ACC112 (cell line): Measurements from ENCODE around the gene BSPRY.
"Not testable (repeated sequence)": the region's sequence is repeated elsewhere in the genome, so short reads cannot be mapped to it uniquely, and the experiment has no call there.

Experiments
- H2AFZ ChIP-seq: fragments of 200-600 bp; sonication (generic); one replicate; pipeline ENCODE4 v1.6.0; 2017; ENCODE audit warnings: antibody characterized with exemption, low read length; ENCODE audit not compliant: unreplicated experiment
- H3K27ac ChIP-seq: fragments of 200-600 bp; sonication (generic); 2 replicates; pipeline ENCODE4 v1.5.1; 2014; ENCODE audit warnings: low read depth, mild to moderate bottlenecking, antibody characterized with exemption, low read length, moderate library complexity
- H3K27me3 ChIP-seq: fragments of 200-600 bp; sonication (generic); 2 replicates; pipeline ENCODE4 v1.6.1; 2014; ENCODE audit warnings: mild to moderate bottlenecking, antibody characterized with exemption, low read length, moderate library complexity, mixed read lengths; ENCODE audit not compliant: insufficient read depth
- H3K36me3 ChIP-seq: fragments of 200-600 bp; sonication (generic); 2 replicates; pipeline ENCODE4 v1.6.1; 2016; ENCODE audit warnings: mild to moderate bottlenecking, antibody characterized with exemption, low read length, moderate library complexity, mixed read lengths; ENCODE audit not compliant: insufficient read depth
- H3K4me1 ChIP-seq: fragments of 200-600 bp; sonication (generic); one replicate; pipeline ENCODE4 v1.6.1; 2016; ENCODE audit warnings: low read length, mixed read lengths; ENCODE audit not compliant: insufficient read depth, unreplicated experiment, control insufficient read depth
- H3K4me3 ChIP-seq: fragments of 200-600 bp; sonication (generic); 2 replicates; pipeline ENCODE4 v1.5.1; 2014; ENCODE audit warnings: mild to moderate bottlenecking, low read depth, low read length
- H3K79me2 ChIP-seq: fragments of 200-600 bp; sonication (generic); one replicate; pipeline ENCODE4 v1.6.0; 2016; ENCODE audit warnings: low read length; ENCODE audit not compliant: control insufficient read depth, unreplicated experiment, insufficient read depth

Gene BSPRY

GRCh38 chr9:113381441-113381840, 32.1 kb downstream of the BSPRY start:
- H3K27ac ChIP-seq, H3K36me3 ChIP-seq, H3K4me3 ChIP-seq, H2AFZ ChIP-seq, H3K4me1 ChIP-seq, H3K79me2 ChIP-seq, H3K27me3 ChIP-seq: not testable (repeated sequence)

- H3K4me3 ChIP-seq = no peak overlapping the region
- H3K36me3 ChIP-seq = no peaks in the 10 kb centered on the region
- H3K27me3 ChIP-seq = no peaks in the 10 kb centered on the region
- no peaks in the 10 kb centered on the region for H3K4me1 ChIP-seq
- H3K79me2 ChIP-seq = no peaks in the 10 kb centered on the region
- H3K27ac ChIP-seq = no peak overlapping the region
- H2AFZ ChIP-seq = no peak overlapping the region
Observed at GRCh38 chr9:113381909-113382411, 32.6 kb downstream of the BSPRY start.

- H2AFZ ChIP-seq = no peak overlapping the region
- H3K4me1 ChIP-seq = no peaks in the 10 kb centered on the region
- no peaks in the 10 kb centered on the region for H3K27me3 ChIP-seq
- no peak overlapping the region for H3K27ac ChIP-seq
- H3K4me3 ChIP-seq = no peak overlapping the region
- no peaks in the 10 kb centered on the region for H3K36me3 ChIP-seq
- H3K79me2 ChIP-seq = no peaks in the 10 kb centered on the region
Observed at GRCh38 chr9:113386571-113387393, 37.4 kb downstream of the BSPRY start.

GRCh38 chr9:113387560-113388230, 38.4 kb downstream of the BSPRY start:
- Histone ChIP-seq H3K27me3 (no peaks in the 10 kb centered on the region), H3K27ac (no peak overlapping the region), H2AFZ (no peak overlapping the region), H3K36me3 (0 out of 2 replicates have a peak, but pooled peaks cover 2% of the 10 kb centered on the region), H3K79me2 (no peaks in the 10 kb centered on the region), H3K4me1 (no peaks in the 10 kb centered on the region), H3K4me3 (no peak overlapping the region)

- Histone ChIP-seq H3K4me1 (no peaks in the 10 kb centered on the region), H3K79me2 (no peaks in the 10 kb centered on the region), H3K27me3 (no peaks in the 10 kb centered on the region), H2AFZ (no peak overlapping the region), H3K36me3 (0 out of 2 replicates have a peak, but pooled peaks cover 2% of the 10 kb centered on the region), H3K4me3 (no peak overlapping the region), H3K27ac (no peak overlapping the region)
Observed at GRCh38 chr9:113388833-113389232, 39.5 kb downstream of the BSPRY start.

- Histone ChIP-seq H3K36me3 (0 out of 2 replicates have a peak, but pooled peaks cover 2% of the 10 kb centered on the region), H3K79me2 (no peaks in the 10 kb centered on the region), H3K4me3 (no peak overlapping the region), H3K4me1 (no peaks in the 10 kb centered on the region), H3K27me3 (no peaks in the 10 kb centered on the region), H2AFZ (no peak overlapping the region), H3K27ac (no peak overlapping the region)
Observed at GRCh38 chr9:113389451-113389850, 40.1 kb downstream of the BSPRY start.

GRCh38 chr9:113390192-113390960, 41.0 kb downstream of the BSPRY start:
- no peaks in the 10 kb centered on the region for H3K79me2 ChIP-seq
- no peaks in the 10 kb centered on the region for H3K27me3 ChIP-seq
- H3K36me3 ChIP-seq = 0 out of 2 replicates have a peak, but pooled peaks cover 2% of the 10 kb centered on the region
- H3K4me1 ChIP-seq = no peaks in the 10 kb centered on the region
- H3K4me3 ChIP-seq = no peak overlapping the region
- H2AFZ ChIP-seq = no peak overlapping the region
- no peak overlapping the region for H3K27ac ChIP-seq

GRCh38 chr9:113391917-113392316, 42.6 kb downstream of the BSPRY start:
- Histone ChIP-seq H2AFZ (no peak overlapping the region), H3K27ac (no peak overlapping the region), H3K79me2 (no peaks in the 10 kb centered on the region), H3K4me3 (no peak overlapping the region), H3K4me1 (no peaks in the 10 kb centered on the region), H3K27me3 (no peaks in the 10 kb centered on the region), H3K36me3 (0 out of 2 replicates have a peak, but pooled peaks cover 2% of the 10 kb centered on the region)

- Histone ChIP-seq H3K27me3 (no peaks in the 10 kb centered on the region), H3K79me2 (no peaks in the 10 kb centered on the region), H3K4me3 (no peak overlapping the region), H3K4me1 (peaks cover 7% of the 10 kb centered on the region), H2AFZ (no peak overlapping the region), H3K36me3 (0 out of 2 replicates have a peak, but pooled peaks cover 2% of the 10 kb centered on the region), H3K27ac (no peak overlapping the region)
Observed at GRCh38 chr9:113393281-113393680, 43.9 kb downstream of the BSPRY start.
